ENCODE data around the gene CIRBP. TPM values are rescaled to one million over a fixed set of nuclear protein-coding genes. Genes with fewer than 3 reads are reported as not detected.
A peak's percentile ranks its signal among the peaks of the same experiment; 100 is the strongest.

CIRBP gene
- total and polyA plus RNA-seq, 9 of the 15 experiments (the other 6 are each of a cell fraction or from before 2014, with no cell fraction given) = 20.5 to 327 (median 176) TPM

DNA sequence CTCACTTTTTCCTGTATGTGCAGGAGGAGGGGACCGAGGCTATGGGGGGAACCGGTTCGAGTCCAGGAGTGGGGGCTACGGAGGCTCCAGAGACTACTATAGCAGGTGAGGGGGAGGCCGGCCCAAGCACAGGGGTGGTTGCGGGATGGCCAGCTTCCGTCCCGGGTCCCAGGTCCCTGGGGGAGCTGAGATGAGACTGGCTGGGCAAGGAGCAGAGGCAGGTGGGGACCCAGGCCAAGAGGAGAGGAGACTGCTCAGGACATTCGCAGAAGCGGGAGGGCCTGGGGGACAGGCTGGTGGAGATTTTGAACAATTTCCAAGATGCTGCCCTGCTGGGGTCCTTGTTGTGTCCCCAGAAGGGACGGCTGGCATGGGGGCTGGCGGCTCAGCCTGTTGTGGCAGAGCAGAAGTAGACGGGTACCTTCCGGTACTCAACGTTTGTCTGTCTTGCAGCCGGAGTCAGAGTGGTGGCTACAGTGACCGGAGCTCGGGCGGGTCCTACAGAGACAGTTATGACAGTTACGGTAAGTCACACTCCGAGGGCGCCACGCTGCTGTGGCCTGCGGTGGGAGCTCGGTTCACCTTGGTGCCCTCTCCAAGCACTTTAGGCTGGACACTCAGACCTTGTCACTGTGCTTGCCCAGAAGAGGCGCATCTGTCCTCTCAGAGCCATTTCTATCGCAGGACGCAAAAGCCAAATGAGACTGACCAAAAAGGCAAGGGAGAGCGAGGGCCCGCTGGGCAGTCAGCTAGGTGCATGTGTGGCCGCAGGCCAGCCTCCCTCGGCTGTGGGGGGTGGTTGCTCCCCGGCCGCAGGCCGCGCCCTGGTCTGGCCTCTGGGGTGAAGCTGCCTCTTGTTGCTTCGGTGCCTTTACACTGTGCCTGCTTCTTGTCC lies 2.6 kb downstream of the CIRBP start:
- DNase-seq (ENCODE audit: extremely low read depth in 1 of 4, low spot score in 3 of 4) (peak in 1 of 4 experiments; percentile 79), FAIRE-seq (peak; percentile 81), ATAC-seq (peak; percentile 8)
- no peaks in the 10 kb centered on the region for H3K9me1 ChIP-seq (ENCODE audit: control insufficient read depth, insufficient read depth, low read length)
- in situ Hi-C loops (cut with MboI) (no loop called here), intact Hi-C loops (cut with micrococcal nuclease) (loop anchor here (10.0 kb wide), 1 partner anchor 173 kb away; no protein-coding TSS in a partner anchor)
- ChIA-PET CTCF (ENCODE audit: low intra/inter-chr PET ratio) (no interaction called here), POLR2A (interaction anchor here (0.5 to 2.8 kb wide), 15 partner anchors 9 to 1060 kb away, joined by 3 to 14 read pairs (median 4); partner anchors contain the start of gene ATP5F1D)
- WGBS (ENCODE audit: insufficient coverage, low coverage, missing lambda C conversion rate) = 8% methylated on average over 34 of the region's 37 CpGs
- peak overlapping the region; percentile 90 to 99 for H3K9ac ChIP-seq (ENCODE audit: insufficient read depth in 1 of 2, low read depth in 2 of 2, low read length in 2 of 2)
- no TSS peak for BruUV-seq (replicated peaks)
- peak overlapping the region; percentile 68 for H3K4me3 ChIP-seq
- H3K4me2 ChIP-seq (ENCODE audit: insufficient read depth, low read length) = peak overlapping the region; percentile 93
- no peaks in the 10 kb centered on the region for H3K9me3 ChIP-seq (replicated peaks; ENCODE audit: control insufficient read depth, insufficient read depth, low read depth, low read length)
- peaks cover 73 to 98% of the 10 kb centered on the region in 2 experiments for H3K4me1 ChIP-seq (replicated peaks in 1 of 2; ENCODE audit: control insufficient read depth in 2 of 2, insufficient read depth in 2 of 2, low read length in 2 of 2)
- peaks cover 74% of the 10 kb centered on the region for H3K79me2 ChIP-seq (ENCODE audit: control insufficient read depth, insufficient read depth, low read length)
- peaks cover 26% of the 10 kb centered on the region for H4K20me1 ChIP-seq (replicated peaks; ENCODE audit: control insufficient read depth, insufficient read depth, low read length)
- H3K27ac ChIP-seq (ENCODE audit: extremely low read depth, low read depth, low read length) = peak overlapping the region; percentile 92
- H3K27me3 ChIP-seq (ENCODE audit: control insufficient read depth in 2 of 2, insufficient read depth in 2 of 2, low read length in 2 of 2) = no peaks in the 10 kb centered on the region
- H3K36me3 ChIP-seq (ENCODE audit: control insufficient read depth, insufficient read depth, low read length) = peaks cover 56% of the 10 kb centered on the region
- H2AFZ ChIP-seq (ENCODE audit: low read depth, low read length) = no peak overlapping the region
- TF ChIP-seq ZNF282 (CRISPR knock-in tag; IDR thresholded peaks at IDR 0.05) = no peak
- TF ChIP-seq HNRNPK (IDR thresholded peaks at IDR 0.05; ENCODE audit: low read depth, low read length, poor library complexity, severe bottlenecking) = no peak
- 0 out of 2 replicates have a peak, but pooled peaks have one; percentile 30 for TF ChIP-seq SMAD4 (CRISPR knock-in tag; conservative IDR thresholded peaks at IDR 0.05)
- TF ChIP-seq, protein P1, sequence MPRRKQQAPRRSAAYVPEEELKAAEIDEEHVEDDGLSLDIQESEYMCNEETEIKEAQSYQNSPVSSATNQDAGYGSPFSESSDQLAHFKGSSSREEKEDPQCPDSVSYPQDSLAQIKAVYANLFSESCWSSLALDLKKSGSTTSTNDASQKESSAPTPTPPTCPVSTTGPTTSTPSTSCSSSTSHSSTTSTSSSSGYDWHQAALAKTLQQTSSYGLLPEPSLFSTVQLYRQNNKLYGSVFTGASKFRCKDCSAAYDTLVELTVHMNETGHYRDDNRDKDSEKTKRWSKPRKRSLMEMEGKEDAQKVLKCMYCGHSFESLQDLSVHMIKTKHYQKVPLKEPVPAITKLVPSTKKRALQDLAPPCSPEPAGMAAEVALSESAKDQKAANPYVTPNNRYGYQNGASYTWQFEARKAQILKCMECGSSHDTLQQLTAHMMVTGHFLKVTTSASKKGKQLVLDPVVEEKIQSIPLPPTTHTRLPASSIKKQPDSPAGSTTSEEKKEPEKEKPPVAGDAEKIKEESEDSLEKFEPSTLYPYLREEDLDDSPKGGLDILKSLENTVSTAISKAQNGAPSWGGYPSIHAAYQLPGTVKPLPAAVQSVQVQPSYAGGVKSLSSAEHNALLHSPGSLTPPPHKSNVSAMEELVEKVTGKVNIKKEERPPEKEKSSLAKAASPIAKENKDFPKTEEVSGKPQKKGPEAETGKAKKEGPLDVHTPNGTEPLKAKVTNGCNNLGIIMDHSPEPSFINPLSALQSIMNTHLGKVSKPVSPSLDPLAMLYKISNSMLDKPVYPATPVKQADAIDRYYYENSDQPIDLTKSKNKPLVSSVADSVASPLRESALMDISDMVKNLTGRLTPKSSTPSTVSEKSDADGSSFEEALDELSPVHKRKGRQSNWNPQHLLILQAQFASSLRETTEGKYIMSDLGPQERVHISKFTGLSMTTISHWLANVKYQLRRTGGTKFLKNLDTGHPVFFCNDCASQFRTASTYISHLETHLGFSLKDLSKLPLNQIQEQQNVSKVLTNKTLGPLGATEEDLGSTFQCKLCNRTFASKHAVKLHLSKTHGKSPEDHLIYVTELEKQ (CRISPR knock-in tag; IDR thresholded peaks at IDR 0.05) = no peak
- TF ChIP-seq, protein P2, sequence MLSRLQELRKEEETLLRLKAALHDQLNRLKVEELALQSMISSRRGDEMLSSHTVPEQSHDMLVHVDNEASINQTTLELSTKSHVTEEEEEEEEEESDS (CRISPR knock-in tag; IDR thresholded peaks at IDR 0.05) = no peak
- TF ChIP-seq UBTF (IDR thresholded peaks at IDR 0.05; ENCODE audit: borderline replicate concordance in 1 of 2, low read depth in 2 of 2, low read length in 2 of 2) = peak; percentile 36 to 69; a peak in 2 of 4 replicates
- TF ChIP-seq NR4A1 (CRISPR knock-in tag; IDR thresholded peaks at IDR 0.05) = no peak
- peak; percentile 52 for TF ChIP-seq NR4A1 (tag; IDR thresholded peaks at IDR 0.05)
- TF ChIP-seq NR2C2 (CRISPR knock-in tag; IDR thresholded peaks at IDR 0.05) = no peak
- TF ChIP-seq NR2C2 (tag; IDR thresholded peaks at IDR 0.05) = peak; percentile 48; the same call in 1 of the 2 replicates
- no peak for TF ChIP-seq BRCA1 (IDR thresholded peaks at IDR 0.05)
- TF ChIP-seq BRCA1 (CRISPR knock-in tag; IDR thresholded peaks at IDR 0.05) = no peak
- TF ChIP-seq FOXP1 (CRISPR knock-in tag; IDR thresholded peaks at IDR 0.05) = no peak
- TF ChIP-seq SAP30 (IDR thresholded peaks at IDR 0.05; ENCODE audit: borderline replicate concordance, insufficient read depth, low read depth, low read length, poor library complexity, severe bottlenecking) = no peak
- no peak for TF ChIP-seq HDAC2 (IDR thresholded peaks at IDR 0.05)

Measured in K562 (cell line).